ENCODE measurements around the gene DGCR6L. TPM values are rescaled to one million over a fixed set of nuclear protein-coding genes. Genes with fewer than 3 reads are reported as not detected.
"Not testable (repeated sequence)": the region's sequence is repeated elsewhere in the genome, so short reads cannot be mapped to it uniquely, and the experiment has no call there.

Gene DGCR6L
- total RNA-seq, 5 donors from 2014 or later (not counting 1 experiment from before 2014, with no cell fraction given), result 34.9 to 50.7 (median 46.7) TPM

GRCh38 chr22:20314741-20315336 lies 5.0 kb downstream of the DGCR6L start:
- peak in 1 of 35 experiments; percentile 0 for DNase-seq
- H3K4me3 Mint-ChIP-seq; H3K27ac Mint-ChIP-seq; CTCF ChIA-PET; H3K27ac ChIP-seq (ENCODE audit: low read length); ATAC-seq (replicated peaks in 1 of 4); H3K9me3 Mint-ChIP-seq; H3K27me3 ChIP-seq (replicated peaks in 1 of 2; ENCODE audit: control insufficient read depth in 2 of 2, extremely low read depth in 1 of 2, insufficient read depth in 2 of 2, low read length in 1 of 2); H3K4me3 ChIP-seq (ENCODE audit: control insufficient read depth in 1 of 2, extremely low read depth in 1 of 2, low read length in 1 of 2); POLR2A ChIA-PET; H3K9me3 ChIP-seq; H3K36me3 Mint-ChIP-seq; H3K27me3 Mint-ChIP-seq: not testable (repeated sequence)
- Histone ChIP-seq H3K4me1 (ENCODE audit: control insufficient read depth in 1 of 2, extremely low read depth in 1 of 2, insufficient read depth in 2 of 2, low read length in 2 of 2) (peaks cover 5 to 36% of the 10 kb centered on the region in 2 experiments), H3K36me3 (ENCODE audit: control insufficient read depth in 2 of 2, extremely low read depth in 1 of 2, insufficient read depth in 1 of 2, low read length in 1 of 2) (peaks cover 0 to 11% of the 10 kb centered on the region in 2 donors)
- 97% methylated on average over 9 of the region's 12 CpGs for WGBS (ENCODE audit: insufficient coverage)
- H3K4me1 Mint-ChIP-seq, result peaks cover 19 to 29% (median 27%) of the 10 kb centered on the region in 3 donors

- H3K4me3 Mint-ChIP-seq; H3K27me3 ChIP-seq (replicated peaks in 1 of 2; ENCODE audit: control insufficient read depth in 2 of 2, extremely low read depth in 1 of 2, insufficient read depth in 2 of 2, low read length in 1 of 2); H3K36me3 Mint-ChIP-seq; H3K27ac Mint-ChIP-seq; POLR2A ChIA-PET; CTCF ChIA-PET; ATAC-seq (replicated peaks in 1 of 4); H3K9me3 Mint-ChIP-seq; H3K4me3 ChIP-seq (ENCODE audit: control insufficient read depth in 1 of 2, extremely low read depth in 1 of 2, low read length in 1 of 2); H3K27ac ChIP-seq (ENCODE audit: low read length); H3K27me3 Mint-ChIP-seq; H3K9me3 ChIP-seq: not testable (repeated sequence)
- Histone ChIP-seq H3K4me1 (ENCODE audit: control insufficient read depth in 1 of 2, extremely low read depth in 1 of 2, insufficient read depth in 2 of 2, low read length in 2 of 2) (peaks cover 5 to 33% of the 10 kb centered on the region in 2 experiments), H3K36me3 (ENCODE audit: control insufficient read depth in 2 of 2, extremely low read depth in 1 of 2, insufficient read depth in 1 of 2, low read length in 1 of 2) (peaks cover 0 to 11% of the 10 kb centered on the region in 2 donors)
- no CpG with 5 or more reads among the region's 5 CpGs for WGBS (ENCODE audit: insufficient coverage)
- peak in 1 of 35 experiments; percentile 0 for DNase-seq
- H3K4me1 Mint-ChIP-seq, result peaks cover 19 to 26% (median 26%) of the 10 kb centered on the region in 3 donors
These were observed 5.7 kb downstream of the DGCR6L start for GRCh38 chr22:20314206-20314605.

GRCh38 chr22:20313306-20314077 lies 6.4 kb downstream of the DGCR6L start:
- H3K27me3 ChIP-seq (replicated peaks in 1 of 2; ENCODE audit: control insufficient read depth in 2 of 2, extremely low read depth in 1 of 2, insufficient read depth in 2 of 2, low read length in 1 of 2); H3K27me3 Mint-ChIP-seq; H3K27ac ChIP-seq (ENCODE audit: low read length); H3K36me3 Mint-ChIP-seq; CTCF ChIA-PET; H3K4me3 Mint-ChIP-seq; H3K9me3 Mint-ChIP-seq; ATAC-seq (replicated peaks in 1 of 4); H3K4me3 ChIP-seq (ENCODE audit: control insufficient read depth in 1 of 2, extremely low read depth in 1 of 2, low read length in 1 of 2); H3K27ac Mint-ChIP-seq; H3K9me3 ChIP-seq; POLR2A ChIA-PET: not testable (repeated sequence)
- Histone ChIP-seq H3K36me3 (ENCODE audit: control insufficient read depth in 2 of 2, extremely low read depth in 1 of 2, insufficient read depth in 1 of 2, low read length in 1 of 2) (peaks cover 0 to 11% of the 10 kb centered on the region in 2 donors), H3K4me1 (ENCODE audit: control insufficient read depth in 1 of 2, extremely low read depth in 1 of 2, insufficient read depth in 2 of 2, low read length in 2 of 2) (peaks cover 2 to 26% of the 10 kb centered on the region in 2 experiments)
- WGBS (ENCODE audit: insufficient coverage), result 100% methylated on average over 2 of the region's 11 CpGs
- H3K4me1 Mint-ChIP-seq, result peaks cover 17 to 19% (median 18%) of the 10 kb centered on the region in 3 donors
- peak in 1 of 35 experiments; percentile 7 for DNase-seq

GRCh38 chr22:20312396-20313191 lies 7.3 kb downstream of the DGCR6L start:
- no peak overlapping the region for H3K4me3 ChIP-seq (ENCODE audit: control insufficient read depth in 1 of 2, extremely low read depth in 1 of 2, low read length in 1 of 2)
- peaks cover 0 to 11% of the 10 kb centered on the region in 2 donors for H3K36me3 ChIP-seq (ENCODE audit: control insufficient read depth in 2 of 2, extremely low read depth in 1 of 2, insufficient read depth in 1 of 2, low read length in 1 of 2)
- ChIA-PET CTCF (no interaction called here), POLR2A (no interaction called here)
- Mint-ChIP-seq H3K27ac (no peak overlapping the region), H3K27me3 (no peaks in the 10 kb centered on the region), H3K4me3 (no peak overlapping the region), H3K4me1 (peaks cover 8 to 10% (median 9%) of the 10 kb centered on the region in 3 donors), H3K9me3 (no peaks in the 10 kb centered on the region), H3K36me3 (no peaks in the 10 kb centered on the region)
- no peaks in the 10 kb centered on the region for H3K27me3 ChIP-seq (replicated peaks in 1 of 2; ENCODE audit: control insufficient read depth in 2 of 2, extremely low read depth in 1 of 2, insufficient read depth in 2 of 2, low read length in 1 of 2)
- peaks cover 2 to 19% of the 10 kb centered on the region in 2 experiments for H3K4me1 ChIP-seq (ENCODE audit: control insufficient read depth in 1 of 2, extremely low read depth in 1 of 2, insufficient read depth in 2 of 2, low read length in 2 of 2)
- no peak overlapping the region for H3K27ac ChIP-seq (ENCODE audit: low read length)
- DNase-seq (peak in 2 of 35 experiments; percentile 10 to 20), ATAC-seq (replicated peaks in 1 of 4) (no peak)
- WGBS (ENCODE audit: insufficient coverage), result 83% methylated on average over 9 of the region's 14 CpGs
- H3K9me3 ChIP-seq, result no peaks in the 10 kb centered on the region

GRCh38 chr22:20311249-20312062 lies 8.4 kb downstream of the DGCR6L start:
- H3K36me3 Mint-ChIP-seq; H3K9me3 Mint-ChIP-seq; ATAC-seq (replicated peaks in 1 of 4); H3K4me3 ChIP-seq (ENCODE audit: control insufficient read depth in 1 of 2, extremely low read depth in 1 of 2, low read length in 1 of 2); H3K27ac ChIP-seq (ENCODE audit: low read length); H3K27me3 ChIP-seq (replicated peaks in 1 of 2; ENCODE audit: control insufficient read depth in 2 of 2, extremely low read depth in 1 of 2, insufficient read depth in 2 of 2, low read length in 1 of 2); H3K4me3 Mint-ChIP-seq; H3K27ac Mint-ChIP-seq; H3K27me3 Mint-ChIP-seq; CTCF ChIA-PET; H3K4me1 ChIP-seq (ENCODE audit: control insufficient read depth in 1 of 2, extremely low read depth in 1 of 2, insufficient read depth in 2 of 2, low read length in 2 of 2); POLR2A ChIA-PET; H3K9me3 ChIP-seq; H3K4me1 Mint-ChIP-seq: not testable (repeated sequence)
- peaks cover 0 to 11% of the 10 kb centered on the region in 2 donors for H3K36me3 ChIP-seq (ENCODE audit: control insufficient read depth in 2 of 2, extremely low read depth in 1 of 2, insufficient read depth in 1 of 2, low read length in 1 of 2)
- peak in 1 of 35 experiments; percentile 21 for DNase-seq
- 97% methylated on average over 9 of the region's 20 CpGs for WGBS (ENCODE audit: insufficient coverage)

- H3K36me3 Mint-ChIP-seq; H3K36me3 ChIP-seq (ENCODE audit: control insufficient read depth in 2 of 2, extremely low read depth in 1 of 2, insufficient read depth in 1 of 2, low read length in 1 of 2); H3K27ac Mint-ChIP-seq; H3K27ac ChIP-seq (ENCODE audit: low read length); H3K27me3 ChIP-seq (replicated peaks in 1 of 2; ENCODE audit: control insufficient read depth in 2 of 2, extremely low read depth in 1 of 2, insufficient read depth in 2 of 2, low read length in 1 of 2); H3K4me3 ChIP-seq (ENCODE audit: control insufficient read depth in 1 of 2, extremely low read depth in 1 of 2, low read length in 1 of 2); CTCF ChIA-PET; H3K9me3 Mint-ChIP-seq; H3K4me1 ChIP-seq (ENCODE audit: control insufficient read depth in 1 of 2, extremely low read depth in 1 of 2, insufficient read depth in 2 of 2, low read length in 2 of 2); H3K4me3 Mint-ChIP-seq; H3K9me3 ChIP-seq; H3K4me1 Mint-ChIP-seq; DNase-seq; H3K27me3 Mint-ChIP-seq; POLR2A ChIA-PET; ATAC-seq (replicated peaks in 1 of 4): not testable (repeated sequence)
- WGBS (ENCODE audit: insufficient coverage), result 92% methylated on average over 5 of the region's 6 CpGs
These were observed 9.1 kb downstream of the DGCR6L start for GRCh38 chr22:20310773-20311172.

Data from T-cell (primary cell).